HepG2 (cell line): ENCODE data around the gene GOLGA8A. TPM values are rescaled to one million over a fixed set of nuclear protein-coding genes. Genes with fewer than 3 reads are reported as not detected.
A peak's percentile ranks its signal among the peaks of the same experiment; 100 is the strongest.

ENCODE experiments used
- ATAC-seq: fragments of 200-7000 bp; cut with Tn5 transposase; 3 replicates; pipeline ENCODE4 v1.9.1; 2020; ENCODE audit warnings: mild to moderate bottlenecking, moderate library complexity
- BruUV-seq: library from RNA; stranded (reverse); fragments of 400-500 nt; replicated peaks from 2 replicates; lab custom pipeline; 2021; lab: Mats Ljungman, UMichigan
- CTCF ChIA-PET: fragments of 300-600 bp; formaldehyde crosslinking; extraction: SDS; loops from one replicate; lab custom pipeline; 2021; ENCODE audit warnings: low total read pairs, inconsistent platforms, low intra/inter-chr PET ratio; lab: Yijun Ruan, JAX
- POLR2A ChIA-PET: fragments of 350-600 bp; sonication (Branson Sonifier 250); formaldehyde crosslinking; loops from one replicate; lab custom pipeline; 2020; ENCODE audit warnings: antibody characterized with exemption, inconsistent platforms; lab: Yijun Ruan, JAX
- DNase-seq: peaks from one replicate; pipeline ENCODE4 v3.0.0-alpha.2; 2015; ENCODE audit warnings: low spot score
- FAIRE-seq: peaks from 3 replicates; lab custom pipeline; 2011; peaks lifted over from hg19 to GRCh38; lab: Jason Lieb, UNC
- H2AFZ ChIP-seq: one replicate; pipeline ENCODE4 v1.6.1; 2011; ENCODE audit warnings: low read length, inconsistent platforms
- H3K27ac ChIP-seq: fragments of 300-600 bp; 3 replicates; pipeline ENCODE4 v1.8.0; 2011; ENCODE audit warnings: mixed run types, mild to moderate bottlenecking, mixed read lengths, low read length, inconsistent platforms; ENCODE audit not compliant: insufficient read depth; ENCODE audit errors: extremely low read length
- H3K27me3 ChIP-seq, 2 experiments: fragments of 200-600 bp in 1 of 2; 2 replicates in 1 of 2; 3 replicates in 1 of 2; pipeline versions ENCODE4 v1.6.0 to v1.8.0; 2011; ENCODE audit warnings: low read length in 2 of 2, mild to moderate bottlenecking in 2 of 2, moderate library complexity in 2 of 2, inconsistent platforms in 1 of 2; ENCODE audit not compliant: insufficient read depth in 2 of 2, control insufficient read depth in 1 of 2
- H3K36me3 ChIP-seq, 2 experiments: fragments of 200-600 bp in 1 of 2; replicated peaks in 1 of 2; 2 replicates in 1 of 2; 3 replicates in 1 of 2; pipeline versions ENCODE4 v1.5.1 to v1.8.0; 2011; ENCODE audit warnings: low read length in 2 of 2, inconsistent platforms in 1 of 2; ENCODE audit not compliant: insufficient read depth in 2 of 2, control insufficient read depth in 1 of 2
- H3K4me1 ChIP-seq: 2 replicates; pipeline ENCODE4 v1.5.1; 2012; ENCODE audit warnings: low read length, inconsistent platforms; ENCODE audit not compliant: insufficient read depth
- H3K4me2 ChIP-seq: 2 replicates; pipeline ENCODE4 v1.6.0; 2011; ENCODE audit warnings: low read depth, low read length, inconsistent platforms
- H3K4me3 ChIP-seq, 3 experiments: fragments of 200-600 bp in 1 of 3; sonication (generic), shearing (Covaris generic) in 1 of 3; replicated peaks in 1 of 3; 2 replicates each; pipeline ENCODE4 v1.5.1; 2011 to 2016; ENCODE audit warnings: low read length in 3 of 3, inconsistent platforms in 2 of 3, low read depth in 2 of 3, mild to moderate bottlenecking in 2 of 3, control low read depth in 1 of 3, mixed read lengths in 1 of 3; ENCODE audit not compliant: insufficient read depth in 1 of 3
- H3K79me2 ChIP-seq: one replicate; pipeline ENCODE4 v1.6.1; 2011; ENCODE audit warnings: low read length, inconsistent platforms; ENCODE audit not compliant: insufficient read depth
- H3K9ac ChIP-seq: 2 replicates; pipeline ENCODE4 v1.6.0; 2011; ENCODE audit warnings: mild to moderate bottlenecking, low read depth, low read length, inconsistent platforms; ENCODE audit not compliant: insufficient read depth
- H3K9me3 ChIP-seq: 2 replicates; pipeline ENCODE4 v1.5.1; 2012; ENCODE audit warnings: mild to moderate bottlenecking, low read length
- H4K20me1 ChIP-seq: 2 replicates; pipeline ENCODE4 v1.6.0; 2011; ENCODE audit warnings: inconsistent platforms, mild to moderate bottlenecking, low read length, moderate library complexity; ENCODE audit not compliant: insufficient read depth
- BRF2 ChIP-seq: sonication (generic); formaldehyde crosslinking; IDR thresholded peaks from 2 replicates; pipeline ENCODE4 v1.8.1; 2022; ENCODE audit warnings: mild to moderate bottlenecking, missing genetic modification reagents
- NFIB ChIP-seq: sonication (generic); formaldehyde crosslinking; IDR thresholded peaks from 2 replicates; pipeline ENCODE4 v1.9.0; 2021; ENCODE audit warnings: missing genetic modification reagents, mild to moderate bottlenecking, borderline replicate concordance
- REST ChIP-seq, 2 experiments: IDR thresholded peaks; 2 replicates each; pipeline ENCODE4 v1.6.1; 2011 to 2012; ENCODE audit warnings: low read length in 2 of 2, borderline replicate concordance in 1 of 2, low read depth in 1 of 2, mild to moderate bottlenecking in 1 of 2, moderate library complexity in 1 of 2
- SIX4 ChIP-seq: sonication (generic); formaldehyde crosslinking; IDR thresholded peaks from 2 replicates; pipeline ENCODE4 v1.4.0; 2020; ENCODE audit warnings: missing genetic modification reagents
- TEAD3 ChIP-seq: optimal IDR thresholded peaks from 2 replicates; pipeline ENCODE3; 2016; ENCODE audit warnings: borderline replicate concordance
- ZFYVE20 ChIP-seq: sonication (generic); formaldehyde crosslinking; IDR thresholded peaks from 2 replicates; pipeline ENCODE4 v1.8.0; 2023; ENCODE audit warnings: low read depth, mild to moderate bottlenecking, moderate library complexity, missing genetic modification reagents, borderline replicate concordance
- ZNF704 ChIP-seq: sonication (generic); formaldehyde crosslinking; IDR thresholded peaks from 2 replicates; pipeline ENCODE4 v1.8.1; 2023; ENCODE audit warnings: mild to moderate bottlenecking, inconsistent platforms, moderate library complexity, missing genetic modification reagents, borderline replicate concordance
- ZNF780A ChIP-seq: sonication (generic); formaldehyde crosslinking; IDR thresholded peaks from 2 replicates; pipeline ENCODE4 v1.8.0; 2022; ENCODE audit warnings: mild to moderate bottlenecking, missing genetic modification reagents, moderate library complexity
- WGBS: methylation state at CpG from one replicate; pipeline ENCODE4 v1.1.6; 2017; ENCODE audit warnings: low lambda C conversion rate; 5-methylcytosine and 5-hydroxymethylcytosine counted together
- in situ Hi-C: cut with HindIII; loops from 2 replicates; pipeline ENCODE4 v1.10.0; 2017; ENCODE audit warnings: low pct_unique_long_range_greater_than_20kb; ENCODE audit not compliant: extremely low pct_ligation_motif_present
- intact Hi-C: fragments of 100-400 bp; cut with micrococcal nuclease; formaldehyde crosslinking; loops from one replicate; pipeline ENCODE4 v1.10.0; 2022; ENCODE audit not compliant: unreplicated experiment
- polyA plus RNA-seq, 8 experiments: library from polyadenylated mRNA; depleted of rRNA in 3 of 8; stranded (reverse) in 7 of 8; unstranded in 1 of 8; fragments of >200 nt; fragmentation: Illumina TruSeq in 4 of 8; extraction: Trizol in 4 of 8; gene quantifications; 2 replicates each; pipeline versions ENCODE4 v1.2.1 to v1.2.3, GENCODE V29; 2011 to 2016; ENCODE audit warnings: low read depth in 4 of 8, missing spikeins in 1 of 8, mixed read lengths in 1 of 8; ENCODE audit not compliant: insufficient read depth in 1 of 8
- total RNA-seq, 5 experiments: library from RNA; depleted of rRNA; stranded (reverse); fragments of >200 nt; fragmentation: Illumina TruSeq; extraction: Trizol; gene quantifications; 2 replicates each; pipeline ENCODE4 v1.2.3, GENCODE V29; 2016; ENCODE audit warnings: low read depth in 1 of 5

The GOLGA8A gene
- total and polyA plus RNA-seq, 2 of the 13 experiments (the other 11 are each of a cell fraction or from before 2014, with no cell fraction given), result 17.1 to 43.7 TPM

DNA sequence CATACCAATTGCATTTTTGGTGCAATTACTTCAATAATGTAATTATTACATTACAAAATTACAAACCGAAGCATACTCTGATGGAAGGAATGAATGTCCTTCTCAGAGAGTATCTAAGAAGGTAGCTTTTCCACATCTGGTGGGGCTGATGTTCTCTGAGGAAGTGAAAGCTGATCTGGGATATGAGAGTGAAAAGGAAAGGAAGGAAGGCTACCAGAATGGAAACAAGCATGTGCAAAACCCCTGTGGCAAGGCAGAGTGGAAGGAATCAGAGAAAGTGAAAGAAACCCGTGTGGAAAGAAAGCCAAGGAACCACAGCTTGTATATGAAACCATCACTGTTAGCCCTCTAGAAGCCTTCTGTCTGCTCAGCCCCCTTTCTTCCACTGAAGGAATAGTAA, 35.3 kb upstream of the GOLGA8A start:
- H3K79me2 ChIP-seq, result no peaks in the 10 kb centered on the region
- H3K36me3 ChIP-seq, result no peaks in the 10 kb centered on the region
- no peaks in the 10 kb centered on the region for H4K20me1 ChIP-seq
- no peaks in the 10 kb centered on the region for H3K9me3 ChIP-seq
- no peak overlapping the region for H3K4me2 ChIP-seq
- TF ChIP-seq TEAD3 (CRISPR knock-in tag) (no peak), BRF2 (CRISPR knock-in tag) (no peak), ZNF780A (no peak), ZFYVE20 (CRISPR knock-in tag) (no peak), ZNF704 (CRISPR knock-in tag) (no peak), SIX4 (CRISPR knock-in tag) (no peak)
- POLR2A ChIA-PET, result no interaction called here
- no peak overlapping the region for H3K27ac ChIP-seq
- no TSS peak for BruUV-seq
- no peak overlapping the region for H3K4me3 ChIP-seq
- DNase-seq (no peak), FAIRE-seq (no peak), ATAC-seq (no peak)
- WGBS, result 9% methylated on average over 2 of the region's 2 CpGs
- CTCF ChIA-PET, result no interaction called here
- H3K4me1 ChIP-seq, result peaks cover 18% of the 10 kb centered on the region
- H3K27me3 ChIP-seq, result peaks cover 0 to 1% of the 10 kb centered on the region in 2 experiments; a peak in 2 of 5 replicates
- H2AFZ ChIP-seq, result no peak overlapping the region
- intact Hi-C loops, result no loop called here
- H3K9ac ChIP-seq, result no peak overlapping the region
- in situ Hi-C loops, result no loop called here

- Histone ChIP-seq H3K9me3 (no peaks in the 10 kb centered on the region), H3K4me2 (no peak overlapping the region), H3K79me2 (no peaks in the 10 kb centered on the region), H3K4me1 (peaks cover 18% of the 10 kb centered on the region), H3K4me3 (no peak overlapping the region), H3K36me3 (no peaks in the 10 kb centered on the region), H3K27me3 (peaks cover 0 to 1% of the 10 kb centered on the region in 2 experiments; a peak in 2 of 5 replicates), H4K20me1 (no peaks in the 10 kb centered on the region), H3K9ac (no peak overlapping the region), H2AFZ (no peak overlapping the region), H3K27ac (no peak overlapping the region)
- POLR2A ChIA-PET, result no interaction called here
- FAIRE-seq (no peak), ATAC-seq (no peak), DNase-seq (no peak)
- no TSS peak for BruUV-seq
- WGBS, result 6% methylated on average over 1 of the region's 1 CpG
- in situ Hi-C loops, result no loop called here
- intact Hi-C loops, result no loop called here
- TF ChIP-seq NFIB (CRISPR knock-in tag) (no peak), REST (IDR thresholded peaks at IDR 0.05; ENCODE audit: borderline replicate concordance in 1 of 2, low read depth in 1 of 2, low read length in 2 of 2) (peak in 1 of 2 experiments; percentile 77; a peak in 3 of 4 replicates)
- CTCF ChIA-PET, result no interaction called here
Measured at GRCh38 chr15:34470892-34471291, 33.3 kb upstream of the GOLGA8A start.
